OCI-LY1 (cell line): Measurements from ENCODE around the gene BOD1.

Experiments used
- H2AFZ ChIP-seq: fragments of 200-600 bp; sonication (generic), shearing (Covaris generic); 2 replicates; pipeline ENCODE4 v1.6.0; 2014; ENCODE audit warnings: antibody characterized with exemption, mild to moderate bottlenecking, low read length
- H3F3A ChIP-seq: fragments of 200-600 bp; sonication (generic), shearing (Covaris generic); 2 replicates; pipeline ENCODE4 v1.6.0; 2014; ENCODE audit warnings: mild to moderate bottlenecking, antibody characterized with exemption, low read length, moderate library complexity; ENCODE audit not compliant: insufficient read depth
- H3K27ac ChIP-seq: fragments of 200-600 bp; sonication (generic); 2 replicates; pipeline ENCODE4 v1.5.1; 2014; ENCODE audit warnings: low read length, mixed run types, mild to moderate bottlenecking, low read depth; ENCODE audit not compliant: poor library complexity, severe bottlenecking
- H3K27me3 ChIP-seq: fragments of 200-600 bp; sonication (generic); 2 replicates; pipeline ENCODE4 v1.6.0; 2014; ENCODE audit warnings: antibody characterized with exemption, mild to moderate bottlenecking, low read length, moderate library complexity; ENCODE audit not compliant: insufficient read depth
- H3K36me3 ChIP-seq: fragments of 200-600 bp; sonication (generic); 2 replicates; pipeline ENCODE4 v1.6.1; 2014; ENCODE audit warnings: mild to moderate bottlenecking, antibody characterized with exemption, low read length, moderate library complexity, mixed read lengths; ENCODE audit not compliant: insufficient read depth
- H3K4me1 ChIP-seq: fragments of 200-600 bp; sonication (generic); 2 replicates; pipeline ENCODE4 v1.5.1; 2014; ENCODE audit warnings: mild to moderate bottlenecking, low read length, moderate library complexity; ENCODE audit not compliant: insufficient read depth, severe bottlenecking
- H3K4me2 ChIP-seq: fragments of 200-600 bp; sonication (generic), shearing (Covaris generic); 2 replicates; pipeline ENCODE4 v1.6.1; 2014; ENCODE audit warnings: low read length
- H3K4me3 ChIP-seq: fragments of 200-600 bp; sonication (generic); 2 replicates; pipeline ENCODE4 v1.5.1; 2014; ENCODE audit warnings: low read length, low read depth, mild to moderate bottlenecking, mixed read lengths; ENCODE audit not compliant: poor library complexity, severe bottlenecking
- H3K79me2 ChIP-seq: fragments of 200-600 bp; shearing (Covaris generic); 2 replicates; pipeline ENCODE4 v1.6.1; 2016; ENCODE audit warnings: mixed run types, low read length, mixed read lengths; ENCODE audit not compliant: insufficient read depth
- H3K9ac ChIP-seq: fragments of 200-600 bp; sonication (generic), shearing (Covaris generic); 2 replicates; pipeline ENCODE4 v1.6.1; 2014; ENCODE audit warnings: mild to moderate bottlenecking, low read length, mixed read lengths
- H3K9me2 ChIP-seq: fragments of 200-600 bp; sonication (generic), shearing (Covaris generic); 2 replicates; pipeline ENCODE4 v1.6.1; 2014; ENCODE audit warnings: low read depth, mild to moderate bottlenecking, low read length, mixed read lengths
- H3K9me3 ChIP-seq: fragments of 200-600 bp; shearing (Covaris generic); 2 replicates; pipeline ENCODE4 v1.6.1; 2014; ENCODE audit warnings: low read length, mixed read lengths
- H4K20me1 ChIP-seq: fragments of 200-600 bp; sonication (generic), shearing (Covaris generic); 2 replicates; pipeline ENCODE4 v1.6.0; 2016; ENCODE audit warnings: mild to moderate bottlenecking, low read length; ENCODE audit not compliant: insufficient read depth
- CTCF ChIP-seq: fragments of 200-600 bp; sonication (generic), shearing (Covaris generic); IDR thresholded peaks from 2 replicates; pipeline ENCODE4 v1.5.1; 2017; ENCODE audit warnings: mild to moderate bottlenecking, antibody characterized with exemption, low read length, moderate library complexity, mixed read lengths
- EZH2 ChIP-seq: fragments of 200-600 bp; sonication (generic), shearing (Covaris generic); IDR thresholded peaks from 2 replicates; pipeline ENCODE4 v1.8.0; 2017; ENCODE audit warnings: borderline replicate concordance, mixed run types, mild to moderate bottlenecking, antibody characterized with exemption, low read length, moderate library complexity, mixed read lengths

BOD1 gene

GRCh38 chr5:173594061-173594460, 22.4 kb downstream of the BOD1 start:
- TF ChIP-seq EZH2 (no peak), CTCF (no peak)

DNA sequence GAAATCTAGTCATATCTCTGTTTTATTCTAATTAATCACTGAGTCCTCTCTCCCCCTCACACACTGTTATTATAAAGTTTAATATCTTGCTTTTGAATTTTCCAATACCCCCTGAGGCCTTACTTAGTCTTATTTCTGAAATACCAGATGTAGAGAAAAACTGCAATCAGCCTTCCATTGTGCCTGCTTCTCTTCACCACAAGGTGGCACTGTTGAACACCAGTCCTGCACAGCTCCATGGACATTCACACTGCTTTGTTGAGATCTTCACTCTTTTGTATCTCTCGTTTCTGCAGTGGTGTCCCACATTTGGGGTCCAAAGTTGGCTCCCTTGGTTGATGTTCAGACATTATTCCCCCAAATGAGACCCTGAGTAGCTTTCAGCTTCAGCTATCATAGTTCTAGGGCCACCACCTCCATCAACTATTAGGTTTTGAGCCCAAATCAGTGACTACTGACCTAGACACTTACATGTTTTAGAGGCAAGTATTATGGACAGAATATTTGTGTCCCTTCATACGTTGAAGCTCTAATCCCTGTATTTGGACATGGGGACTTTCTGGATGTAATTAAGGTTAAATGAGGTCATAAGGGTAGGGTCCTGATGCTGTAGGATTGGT, 24.3 kb downstream of the BOD1 start:
- H3K4me1 ChIP-seq: no peaks in the 10 kb centered on the region
- no peaks in the 10 kb centered on the region for H3F3A ChIP-seq
- H3K27ac ChIP-seq: no peak overlapping the region
- no peaks in the 10 kb centered on the region for H3K79me2 ChIP-seq
- no peaks in the 10 kb centered on the region for H3K36me3 ChIP-seq
- no peak overlapping the region for H2AFZ ChIP-seq
- peak; percentile 81 for TF ChIP-seq CTCF
- no peak for TF ChIP-seq EZH2
- no peak overlapping the region for H3K4me2 ChIP-seq
- no peak overlapping the region for H3K9ac ChIP-seq
- no peaks in the 10 kb centered on the region for H3K9me2 ChIP-seq
- no peak overlapping the region for H3K4me3 ChIP-seq
- no peaks in the 10 kb centered on the region for H3K27me3 ChIP-seq
- H4K20me1 ChIP-seq: no peaks in the 10 kb centered on the region
- H3K9me3 ChIP-seq: peaks cover 29% of the 10 kb centered on the region

More at GRCh38 chr5:173594061-173594460, 22.4 kb downstream of the BOD1 start:
- Histone ChIP-seq H3K27me3 (no peaks in the 10 kb centered on the region), H3K9ac (no peak overlapping the region), H3K4me1 (no peaks in the 10 kb centered on the region), H3K4me2 (no peak overlapping the region), H3K79me2 (no peaks in the 10 kb centered on the region), H3K9me2 (no peaks in the 10 kb centered on the region), H3K36me3 (no peaks in the 10 kb centered on the region), H4K20me1 (no peaks in the 10 kb centered on the region), H3K9me3 (peaks cover 26% of the 10 kb centered on the region), H2AFZ (no peak overlapping the region), H3K4me3 (no peak overlapping the region), H3F3A (no peaks in the 10 kb centered on the region), H3K27ac (no peak overlapping the region)

DNA sequence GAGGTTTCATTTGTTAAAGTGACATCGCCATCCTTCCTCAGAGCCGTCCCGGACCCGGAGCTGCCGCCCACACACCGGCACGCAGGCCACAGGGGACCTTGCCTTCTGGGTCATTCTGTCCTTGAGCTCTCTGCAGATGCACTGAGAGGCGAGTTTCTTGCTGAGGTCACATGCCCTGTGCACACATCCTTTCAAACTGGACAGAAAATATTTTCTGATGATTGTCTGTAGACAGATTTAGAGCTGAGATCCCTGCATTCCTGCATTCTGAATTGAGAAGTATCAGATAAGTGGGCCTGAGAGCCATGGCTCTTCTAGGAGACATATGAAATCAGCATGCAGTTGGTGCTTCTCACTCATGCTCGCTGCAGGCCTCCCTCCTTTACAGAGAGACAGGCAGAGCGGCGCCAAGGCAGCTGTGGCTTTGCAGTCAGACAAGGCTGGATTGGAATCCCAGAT, 25.4 kb downstream of the BOD1 start:
- no peaks in the 10 kb centered on the region; the same call in 1 of the 2 replicates for H3K36me3 ChIP-seq
- no peak overlapping the region for H3K4me3 ChIP-seq
- H3K4me2 ChIP-seq: no peak overlapping the region
- TF ChIP-seq CTCF (no peak), EZH2 (no peak)
- H3K9me3 ChIP-seq: peaks cover 29% of the 10 kb centered on the region
- H3K9me2 ChIP-seq: no peaks in the 10 kb centered on the region
- H3K9ac ChIP-seq: no peak overlapping the region
- no peaks in the 10 kb centered on the region for H4K20me1 ChIP-seq
- no peaks in the 10 kb centered on the region for H3K4me1 ChIP-seq
- no peak overlapping the region for H2AFZ ChIP-seq
- no peaks in the 10 kb centered on the region for H3K79me2 ChIP-seq
- no peak overlapping the region for H3K27ac ChIP-seq
- H3F3A ChIP-seq: no peaks in the 10 kb centered on the region
- H3K27me3 ChIP-seq: no peaks in the 10 kb centered on the region
